Heart right ventricle (tissue), 16 donors: Measurements from ENCODE around the gene UNC5B. TPM values are rescaled to one million over a fixed set of nuclear protein-coding genes. Genes with fewer than 3 reads are reported as not detected.

Experiments
- ATAC-seq, 8 donors: fragments of 200-7000 bp; cut with Tn5 transposase; one replicate each; pipeline ENCODE4 v1.9.1; 2020; ENCODE audit warnings: mild to moderate bottlenecking in 8 of 8, moderate library complexity in 8 of 8, moderate number of reproducible peaks in 1 of 8
- DNase-seq, 2 donors: peaks; one replicate each; pipeline ENCODE4 v3.0.0-alpha.2; 2020
- H3K27ac ChIP-seq, 10 donors: fragments of 200-600 bp; sonication (generic) in 2 of 10; one replicate each; pipeline versions ENCODE4 v1.5.0 to v1.8.0; 2020 to 2022; ENCODE audit warnings: mild to moderate bottlenecking in 3 of 10
- H3K27me3 ChIP-seq, 7 donors: fragments of 200-600 bp; one replicate each; pipeline ENCODE4 v1.8.0; 2021 to 2022; ENCODE audit warnings: mild to moderate bottlenecking in 2 of 7
- H3K36me3 ChIP-seq, 9 donors: fragments of 200-600 bp; sonication (generic) in 1 of 9; one replicate each; pipeline versions ENCODE4 v1.5.0 to v1.8.0; 2020 to 2022; ENCODE audit warnings: mild to moderate bottlenecking in 2 of 9
- H3K4me1 ChIP-seq, 9 donors: fragments of 200-600 bp; sonication (generic) in 1 of 9; one replicate each; pipeline versions ENCODE4 v1.5.0 to v1.8.0; 2020 to 2022; ENCODE audit warnings: mild to moderate bottlenecking in 4 of 9
- H3K4me3 ChIP-seq, 10 donors: fragments of 200-600 bp; sonication (generic) in 2 of 10; one replicate each; pipeline versions ENCODE4 v1.5.0 to v1.8.0; 2020 to 2022; ENCODE audit warnings: mild to moderate bottlenecking in 7 of 10, moderate library complexity in 2 of 10
- H3K9me3 ChIP-seq, 11 donors: fragments of 200-600 bp in 10 of 11; sonication (generic) in 2 of 11; one replicate each; pipeline versions ENCODE4 v1.5.0 to v1.8.0; 2013 to 2022; ENCODE audit warnings: mild to moderate bottlenecking in 2 of 11, control low read depth in 1 of 11, moderate library complexity in 1 of 11
- CTCF ChIP-seq, 9 donors: fragments of 200-600 bp; sonication (generic) in 2 of 9; IDR thresholded peaks; one replicate each; pipeline versions ENCODE4 v1.5.0 to v1.8.0; 2021 to 2022; ENCODE audit warnings: antibody characterized with exemption in 9 of 9, mild to moderate bottlenecking in 5 of 9, moderate library complexity in 1 of 9
- WGBS, 2 donors: extraction: QIAGEN DNeasy Blood & Tissue Kit; methylation state at CpG; one replicate each; pipeline ENCODE4 v1.1.7; 2013; ENCODE audit warnings: inconsistent platforms in 1 of 2; 5-methylcytosine and 5-hydroxymethylcytosine counted together
- intact Hi-C, 10 donors: fragments of 100-400 bp; cut with DNase I; formaldehyde crosslinking; loops; one replicate each; pipeline versions ENCODE4 v1.11.1 to v1.14.2; 2022
- polyA plus RNA-seq, 2 donors: library from polyadenylated mRNA; stranded (reverse); fragments of 200-250 nt; gene quantifications; one replicate each; pipeline ENCODE4 v1.2.3, GENCODE V29; 2013
- total RNA-seq, 10 donors: library from RNA; stranded (reverse); fragmentation: NEBNext Ultra II Directional in 3 of 10; extraction: Animal tissue kit (Norgen Biotek cat#: 25700) in 3 of 10; gene quantifications; one replicate each; pipeline versions ENCODE4 v1.2.1 to v1.2.4, GENCODE V29; 2021 to 2023
- donor health status: Arrhythmogenic right ventricular cardiomyopathy.
- donor health status: ischemic (EF 13 %, LVEDD 7.1; RV severe dilation, severe dysfunction).
- donor health status: healthy with polysubstance abuse.
- donor health status: DM: no; HTN: yes; CAD: no.
- donor health status: DM: no; HTN: no; CAD: no.
- donor health status: ischemic (EF 25% LVEDD 6.9; RV normal size, moderate dysfunction).
- donor health status: ischemic (EF 25% LVEDD 5.7; RV mildly dilated, moderate dysfunction).
- donor health status: healthy.
- donor health status: DM: yes; HTN: yes; CAD: no.
- donor health status: Ischemic cardiomyopathy.
- donor health status: ischemic (EF 35%, LVEDD 5.7; RV mildly dilated, moderate dysfunction).
- donor health status: nonischemic (EF 11% LVEDD 7.7; RV severe dilation, severe dysfunction).
- donor health status: DM: yes; HTN: yes; CAD: no.
- donor health status: PGD.
- donor health status: ischemic (EF 29% LVEDD 5.4; RV normal size, mild dysfunction).
- donor health status: nonischemic (EF 23%, LVEDD 6.1; RV moderate dilation, normal function).

UNC5B gene
- total and polyA plus RNA-seq, 12 donors, result 3.3 to 20.6 (median 12.1) TPM

GRCh38 chr10:71290806-71291527 is 78.6 kb downstream of the UNC5B start:
- intact Hi-C loops, result no loop called here

DNA sequence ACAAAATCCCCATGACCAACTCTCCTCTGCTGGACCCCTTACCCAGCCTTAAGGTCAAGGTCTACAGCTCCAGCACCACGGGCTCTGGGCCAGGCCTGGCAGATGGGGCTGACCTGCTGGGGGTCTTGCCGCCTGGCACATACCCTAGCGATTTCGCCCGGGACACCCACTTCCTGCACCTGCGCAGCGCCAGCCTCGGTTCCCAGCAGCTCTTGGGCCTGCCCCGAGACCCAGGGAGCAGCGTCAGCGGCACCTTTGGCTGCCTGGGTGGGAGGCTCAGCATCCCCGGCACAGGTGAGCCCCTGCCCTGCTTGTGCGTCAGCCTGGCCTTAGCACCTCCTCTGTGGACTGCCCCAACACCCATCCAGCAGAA is 79.1 kb downstream of the UNC5B start:
- H3K4me1 ChIP-seq, result peaks cover 0 to 15% (median 6%) of the 10 kb centered on the region in 9 donors
- no peaks in the 10 kb centered on the region for H3K27me3 ChIP-seq
- H3K27ac ChIP-seq, result no peak overlapping the region
- H3K36me3 ChIP-seq, result peaks cover 0 to 99% (median 44%) of the 10 kb centered on the region in 9 donors
- H3K4me3 ChIP-seq, result no peak overlapping the region
- no peak for DNase-seq
- 94 to 97% methylated on average over 13 of the region's 13 CpGs for WGBS, 2 donors
- no peak for TF ChIP-seq CTCF (IDR thresholded peaks at IDR 0.05)
- H3K9me3 ChIP-seq, result no peaks in the 10 kb centered on the region
- intact Hi-C loops, result no loop called here
- ATAC-seq, result no peak

More at GRCh38 chr10:71290806-71291527, 78.6 kb downstream of the UNC5B start:
- Histone ChIP-seq H3K4me3 (no peak overlapping the region), H3K27me3 (no peaks in the 10 kb centered on the region), H3K27ac (no peak overlapping the region), H3K9me3 (no peaks in the 10 kb centered on the region), H3K4me1 (peaks cover 0 to 15% (median 6%) of the 10 kb centered on the region in 9 donors), H3K36me3 (peaks cover 0 to 99% (median 41%) of the 10 kb centered on the region in 9 donors)
- DNase-seq (no peak), ATAC-seq (no peak)
- 91 to 95% methylated on average over 26 of the region's 26 CpGs for WGBS, 2 donors
- no peak for TF ChIP-seq CTCF (IDR thresholded peaks at IDR 0.05)

DNA sequence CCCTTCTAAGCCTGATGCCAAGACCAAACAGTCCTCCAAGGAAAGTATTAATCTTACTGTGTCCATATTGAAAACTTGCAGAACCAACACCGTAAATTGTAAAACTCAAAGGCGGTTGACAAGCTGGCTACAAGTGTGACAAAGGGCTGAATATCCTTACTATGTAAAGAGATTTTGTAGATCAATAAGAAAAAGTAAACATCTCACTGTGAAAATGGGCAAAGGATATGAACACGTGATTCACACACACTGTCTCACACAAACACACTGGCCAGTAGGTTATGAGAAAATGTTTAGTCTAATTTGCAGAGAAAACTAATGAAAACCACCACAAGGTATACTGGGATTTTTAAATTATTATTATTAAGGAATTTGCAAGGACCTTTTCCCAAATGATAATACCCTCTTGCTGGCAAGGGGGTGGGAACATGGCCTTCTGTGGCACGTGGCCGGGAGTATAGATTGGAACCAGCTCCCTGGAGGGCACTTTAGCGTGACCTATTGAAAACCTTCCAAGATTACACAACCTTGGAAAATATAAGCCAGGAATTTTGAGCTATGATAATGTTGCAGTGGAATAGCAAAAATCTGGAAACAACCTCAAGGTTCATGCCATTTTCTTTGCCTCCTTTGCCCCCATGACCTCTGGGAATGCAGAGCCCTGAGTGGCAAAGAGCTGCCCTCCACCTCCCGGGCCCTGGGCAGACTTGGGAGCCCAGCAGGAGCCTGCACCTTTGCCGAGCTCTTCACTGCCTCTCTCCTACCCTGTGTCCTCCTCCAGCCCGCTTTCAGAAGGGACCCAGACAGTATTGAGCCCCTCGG is 80.5 kb downstream of the UNC5B start:
- ATAC-seq (no peak), DNase-seq (no peak)
- no peak overlapping the region for H3K27ac ChIP-seq
- no peaks in the 10 kb centered on the region for H3K9me3 ChIP-seq
- H3K36me3 ChIP-seq, result peaks cover 0 to 97% (median 53%) of the 10 kb centered on the region in 9 donors
- H3K27me3 ChIP-seq, result no peaks in the 10 kb centered on the region
- no peak for TF ChIP-seq CTCF (IDR thresholded peaks at IDR 0.05)
- intact Hi-C loops, result no loop called here
- H3K4me1 ChIP-seq, result peaks cover 0 to 15% (median 6%) of the 10 kb centered on the region in 9 donors
- 86 to 89% methylated on average over 10 of the region's 10 CpGs for WGBS, 2 donors
- no peak overlapping the region for H3K4me3 ChIP-seq

DNA sequence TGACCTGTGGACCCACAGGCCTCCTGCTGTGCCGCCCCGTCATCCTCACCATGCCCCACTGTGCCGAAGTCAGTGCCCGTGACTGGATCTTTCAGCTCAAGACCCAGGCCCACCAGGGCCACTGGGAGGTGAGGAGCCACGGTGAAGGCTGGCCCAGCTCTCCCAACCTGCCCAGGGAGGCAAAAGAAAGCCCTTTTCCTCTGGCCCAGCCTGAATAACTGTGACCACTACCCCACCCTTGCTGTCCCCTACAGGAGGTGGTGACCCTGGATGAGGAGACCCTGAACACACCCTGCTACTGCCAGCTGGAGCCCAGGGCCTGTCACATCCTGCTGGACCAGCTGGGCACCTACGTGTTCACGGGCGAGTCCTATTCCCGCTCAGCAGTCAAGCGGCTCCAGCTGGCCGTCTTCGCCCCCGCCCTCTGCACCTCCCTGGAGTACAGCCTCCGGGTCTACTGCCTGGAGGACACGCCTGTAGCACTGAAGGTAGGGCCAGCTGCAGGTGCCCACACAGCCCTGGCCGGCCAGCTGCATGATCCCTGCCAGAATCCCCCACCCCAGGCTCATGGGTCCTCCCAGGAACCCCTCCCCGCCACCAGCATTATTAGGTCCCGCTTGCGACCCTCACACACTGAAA is 81.2 kb downstream of the UNC5B start:
- intact Hi-C loops, result no loop called here
- no peak for DNase-seq
- H3K36me3 ChIP-seq, result peaks cover 0 to 97% (median 59%) of the 10 kb centered on the region in 9 donors

More for the DNA sequence above, 81.2 kb downstream of the UNC5B start:
- Histone ChIP-seq H3K4me1 (peaks cover 0 to 15% (median 6%) of the 10 kb centered on the region in 9 donors), H3K27ac (no peak overlapping the region), H3K9me3 (no peaks in the 10 kb centered on the region), H3K4me3 (no peak overlapping the region), H3K27me3 (no peaks in the 10 kb centered on the region)
- WGBS, 2 donors, result 96% methylated on average over 19 of the region's 19 CpGs
- no peak for ATAC-seq
- TF ChIP-seq CTCF (IDR thresholded peaks at IDR 0.05), result no peak
